ENCODE data around the gene GRID1. TPM values are rescaled to one million over a fixed set of nuclear protein-coding genes. Genes with fewer than 3 reads are reported as not detected.

Gene GRID1
- total and polyA plus RNA-seq, 9 of the 15 experiments (the other 6 are each of a cell fraction or from before 2014, with no cell fraction given), result 0.01 to 7.2 (median 1.2) TPM

DNA sequence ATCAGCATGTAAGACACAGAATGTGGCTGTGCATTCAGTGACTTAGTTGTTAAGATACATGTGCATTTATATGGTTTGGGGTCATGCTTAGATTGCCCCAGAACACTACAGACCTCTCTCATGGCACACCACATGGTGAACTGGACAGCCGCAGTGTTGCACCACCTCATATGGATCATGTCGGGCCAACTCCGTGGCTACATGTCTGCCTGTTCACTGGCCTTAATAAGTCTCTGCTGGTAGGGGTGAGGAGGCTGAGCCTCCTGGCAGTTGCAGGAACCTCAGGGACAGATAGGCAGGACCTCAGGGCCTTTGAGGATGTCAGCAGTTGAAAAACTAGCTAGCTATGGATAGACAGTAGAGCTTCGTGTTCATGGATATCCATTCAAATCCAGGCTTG lies 751.0 kb downstream of the GRID1 start:
- in situ Hi-C loops (cut with MboI), result no loop called here
- intact Hi-C loops (cut with micrococcal nuclease), result no loop called here
- H3K27ac ChIP-seq (ENCODE audit: extremely low read depth, low read depth, low read length), result no peak overlapping the region
- H3K4me1 ChIP-seq (replicated peaks in 1 of 2; ENCODE audit: control insufficient read depth in 2 of 2, insufficient read depth in 2 of 2, low read length in 2 of 2), result no peaks in the 10 kb centered on the region
- H3K79me2 ChIP-seq (ENCODE audit: control insufficient read depth, insufficient read depth, low read length), result no peaks in the 10 kb centered on the region
- no peak overlapping the region for H2AFZ ChIP-seq (ENCODE audit: low read depth, low read length)
- no peak overlapping the region for H3K4me3 ChIP-seq
- no peak for DNase-seq (ENCODE audit: extremely low read depth in 1 of 4, low spot score in 3 of 4)
- no TSS peak for BruUV-seq (replicated peaks)
- ATAC-seq, result no peak
- H3K4me2 ChIP-seq (ENCODE audit: insufficient read depth, low read length), result no peak overlapping the region
- FAIRE-seq, result no peak
- H3K9me3 ChIP-seq (replicated peaks; ENCODE audit: control insufficient read depth, insufficient read depth, low read depth, low read length), result no peaks in the 10 kb centered on the region
- CTCF ChIA-PET (ENCODE audit: low intra/inter-chr PET ratio), result no interaction called here
- POLR2A ChIA-PET, result interaction anchor here (2.0 kb wide), 1 partner anchor 10 kb away, joined by 10 read pairs; no protein-coding TSS in a partner anchor
- whole genome bisulfite sequencing (ENCODE audit: insufficient coverage, low coverage, missing lambda C conversion rate), result 11% methylated on average over 4 of the region's 4 CpGs
- TF ChIP-seq KLF6 (CRISPR knock-in tag; IDR thresholded peaks at IDR 0.05; ENCODE audit: borderline replicate concordance), result no peak
- no peak for TF ChIP-seq NCOR1 (IDR thresholded peaks at IDR 0.05)
- TF ChIP-seq POLR2H (tag; IDR thresholded peaks at IDR 0.05; ENCODE audit: low read depth), result no peak
- no peak for TF ChIP-seq GATAD2B (IDR thresholded peaks at IDR 0.05; ENCODE audit: borderline replicate concordance)
- TF ChIP-seq ETV6 (IDR thresholded peaks at IDR 0.05; ENCODE audit: borderline replicate concordance in 1 of 2, low read depth in 2 of 2, low read length in 1 of 2), result no peak
- no peak for TF ChIP-seq ETV6 (CRISPR knock-in tag; IDR thresholded peaks at IDR 0.05; ENCODE audit: borderline replicate concordance)
- no peak for TF ChIP-seq GATA2 (CRISPR knock-in tag; IDR thresholded peaks at IDR 0.05)
- TF ChIP-seq, protein P1, sequence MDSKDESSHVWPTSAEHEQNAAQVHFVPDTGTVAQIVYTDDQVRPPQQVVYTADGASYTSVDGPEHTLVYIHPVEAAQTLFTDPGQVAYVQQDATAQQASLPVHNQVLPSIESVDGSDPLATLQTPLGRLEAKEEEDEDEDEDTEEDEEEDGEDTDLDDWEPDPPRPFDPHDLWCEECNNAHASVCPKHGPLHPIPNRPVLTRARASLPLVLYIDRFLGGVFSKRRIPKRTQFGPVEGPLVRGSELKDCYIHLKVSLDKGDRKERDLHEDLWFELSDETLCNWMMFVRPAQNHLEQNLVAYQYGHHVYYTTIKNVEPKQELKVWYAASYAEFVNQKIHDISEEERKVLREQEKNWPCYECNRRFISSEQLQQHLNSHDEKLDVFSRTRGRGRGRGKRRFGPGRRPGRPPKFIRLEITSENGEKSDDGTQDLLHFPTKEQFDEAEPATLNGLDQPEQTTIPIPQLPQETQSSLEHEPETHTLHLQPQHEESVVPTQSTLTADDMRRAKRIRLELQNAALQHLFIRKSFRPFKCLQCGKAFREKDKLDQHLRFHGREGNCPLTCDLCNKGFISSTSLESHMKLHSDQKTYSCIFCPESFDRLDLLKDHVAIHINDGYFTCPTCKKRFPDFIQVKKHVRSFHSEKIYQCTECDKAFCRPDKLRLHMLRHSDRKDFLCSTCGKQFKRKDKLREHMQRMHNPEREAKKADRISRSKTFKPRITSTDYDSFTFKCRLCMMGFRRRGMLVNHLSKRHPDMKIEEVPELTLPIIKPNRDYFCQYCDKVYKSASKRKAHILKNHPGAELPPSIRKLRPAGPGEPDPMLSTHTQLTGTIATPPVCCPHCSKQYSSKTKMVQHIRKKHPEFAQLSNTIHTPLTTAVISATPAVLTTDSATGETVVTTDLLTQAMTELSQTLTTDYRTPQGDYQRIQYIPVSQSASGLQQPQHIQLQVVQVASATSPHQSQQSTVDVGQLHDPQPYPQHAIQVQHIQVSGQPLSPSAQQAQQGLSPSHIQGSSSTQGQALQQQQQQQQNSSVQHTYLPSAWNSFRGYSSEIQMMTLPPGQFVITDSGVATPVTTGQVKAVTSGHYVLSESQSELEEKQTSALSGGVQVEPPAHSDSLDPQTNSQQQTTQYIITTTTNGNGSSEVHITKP (IDR thresholded peaks at IDR 0.05; ENCODE audit: partially characterized antibody), result no peak
- TF ChIP-seq ARID1B (IDR thresholded peaks at IDR 0.05), result no peak
- no peak for TF ChIP-seq DMBX1 (CRISPR knock-in tag; IDR thresholded peaks at IDR 0.05; ENCODE audit: borderline replicate concordance)
- no peaks in the 10 kb centered on the region; the same call in 1 of the 2 replicates for H4K20me1 ChIP-seq (replicated peaks; ENCODE audit: control insufficient read depth, insufficient read depth, low read length)
- no peaks in the 10 kb centered on the region; the same call in 2 of the 3 replicates for H3K36me3 ChIP-seq (ENCODE audit: control insufficient read depth, insufficient read depth, low read length)
- no peaks in the 10 kb centered on the region for H3K27me3 ChIP-seq (ENCODE audit: control insufficient read depth in 2 of 2, insufficient read depth in 2 of 2, low read length in 2 of 2)
- no peaks in the 10 kb centered on the region for H3K9me1 ChIP-seq (ENCODE audit: control insufficient read depth, insufficient read depth, low read length)
- no peak overlapping the region for H3K9ac ChIP-seq (ENCODE audit: insufficient read depth in 1 of 2, low read depth in 2 of 2, low read length in 2 of 2)
